Measurements from ENCODE around the gene FMN1.

Gene FMN1

DNA sequence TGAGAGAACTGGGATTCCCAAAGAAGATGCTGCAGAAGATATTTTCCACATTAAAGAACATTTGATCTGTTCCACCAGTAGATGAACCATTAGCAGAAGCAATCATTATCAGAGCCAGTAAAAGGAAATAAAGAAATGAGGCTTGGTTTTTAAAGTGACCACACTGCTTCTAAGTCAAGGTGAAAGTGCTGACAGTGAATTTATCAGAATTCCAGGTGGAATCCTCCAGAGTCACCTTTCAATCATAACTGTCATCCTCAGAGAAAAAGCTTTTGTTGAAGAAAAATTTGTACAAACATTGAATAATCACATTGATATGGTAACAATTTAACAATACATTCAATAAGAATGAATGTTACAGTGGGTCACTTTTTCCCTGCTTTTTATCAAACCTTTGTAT is 376.9 kb downstream of the FMN1 start:
- H3K4me3 ChIP-seq (ENCODE audit: low read length) = no peak overlapping the region
- TF ChIP-seq, protein P1, sequence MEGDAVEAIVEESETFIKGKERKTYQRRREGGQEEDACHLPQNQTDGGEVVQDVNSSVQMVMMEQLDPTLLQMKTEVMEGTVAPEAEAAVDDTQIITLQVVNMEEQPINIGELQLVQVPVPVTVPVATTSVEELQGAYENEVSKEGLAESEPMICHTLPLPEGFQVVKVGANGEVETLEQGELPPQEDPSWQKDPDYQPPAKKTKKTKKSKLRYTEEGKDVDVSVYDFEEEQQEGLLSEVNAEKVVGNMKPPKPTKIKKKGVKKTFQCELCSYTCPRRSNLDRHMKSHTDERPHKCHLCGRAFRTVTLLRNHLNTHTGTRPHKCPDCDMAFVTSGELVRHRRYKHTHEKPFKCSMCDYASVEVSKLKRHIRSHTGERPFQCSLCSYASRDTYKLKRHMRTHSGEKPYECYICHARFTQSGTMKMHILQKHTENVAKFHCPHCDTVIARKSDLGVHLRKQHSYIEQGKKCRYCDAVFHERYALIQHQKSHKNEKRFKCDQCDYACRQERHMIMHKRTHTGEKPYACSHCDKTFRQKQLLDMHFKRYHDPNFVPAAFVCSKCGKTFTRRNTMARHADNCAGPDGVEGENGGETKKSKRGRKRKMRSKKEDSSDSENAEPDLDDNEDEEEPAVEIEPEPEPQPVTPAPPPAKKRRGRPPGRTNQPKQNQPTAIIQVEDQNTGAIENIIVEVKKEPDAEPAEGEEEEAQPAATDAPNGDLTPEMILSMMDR (conservative IDR thresholded peaks at IDR 0.05; ENCODE audit: low read length) = no peak
- DNase-seq (ENCODE audit: low read depth) = no peak

- TF ChIP-seq, protein P1 (conservative IDR thresholded peaks at IDR 0.05; ENCODE audit: low read length) = no peak
- H3K4me3 ChIP-seq (ENCODE audit: low read length) = no peak overlapping the region
- DNase-seq (ENCODE audit: low read depth) = no peak
Measured at GRCh38 chr15:32807331-32807730, 387.2 kb downstream of the FMN1 start.

DNA sequence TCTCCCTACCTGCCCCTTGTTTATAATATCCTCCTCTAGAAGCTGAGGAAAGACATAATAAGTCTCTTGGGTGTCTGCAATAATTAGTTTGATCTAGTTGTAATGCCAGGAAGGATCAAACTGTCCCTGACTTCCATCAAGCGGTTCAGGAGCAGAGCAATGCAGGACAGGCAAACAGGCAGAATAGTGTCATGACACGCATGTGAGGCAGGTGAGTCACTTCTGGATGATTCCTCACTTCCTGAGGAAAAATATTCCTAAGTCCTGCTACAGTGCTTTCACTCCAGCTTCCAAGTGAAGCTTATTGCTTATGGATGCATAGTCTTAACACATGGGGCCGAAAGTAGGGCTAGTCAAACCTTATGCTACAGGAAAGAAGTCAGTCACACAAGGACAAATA is 390.9 kb downstream of the FMN1 start:
- H3K4me3 ChIP-seq (ENCODE audit: low read length) = no peak overlapping the region
- TF ChIP-seq, protein P1 (conservative IDR thresholded peaks at IDR 0.05; ENCODE audit: low read length) = no peak
- DNase-seq (ENCODE audit: low read depth) = no peak

DNA sequence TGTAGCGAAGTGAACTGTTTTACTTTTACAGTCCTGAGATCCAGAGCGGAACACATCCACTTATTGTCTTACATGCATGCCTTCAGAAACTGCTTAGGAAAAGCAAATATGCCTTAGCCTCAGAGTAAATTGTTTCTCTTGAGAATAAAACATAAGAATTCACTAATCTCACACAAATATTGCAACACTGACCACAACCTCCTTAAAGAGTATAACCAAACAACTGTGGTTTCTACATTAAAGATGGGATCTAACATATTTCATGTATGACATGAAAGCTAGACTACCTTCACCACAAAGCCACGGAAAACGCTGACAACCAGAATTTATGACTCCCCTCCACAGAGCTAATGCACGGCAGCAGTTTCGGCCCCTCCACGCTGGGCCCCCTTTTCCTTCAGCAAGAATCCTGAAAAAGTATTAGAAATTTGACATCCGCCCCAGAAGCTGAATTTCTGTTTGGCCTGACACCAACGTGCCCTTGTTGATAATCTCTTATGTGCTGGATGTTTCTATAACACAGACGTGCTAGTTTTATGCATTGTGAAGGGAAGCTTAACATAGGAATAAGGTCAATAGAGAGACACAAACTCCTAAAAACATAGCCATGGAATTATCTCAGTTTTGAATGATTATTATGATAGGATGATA is 392.1 kb downstream of the FMN1 start:
- no peak overlapping the region for H3K4me3 ChIP-seq (ENCODE audit: low read length)
- TF ChIP-seq, protein P1 (conservative IDR thresholded peaks at IDR 0.05; ENCODE audit: low read length) = no peak
- DNase-seq (ENCODE audit: low read depth) = peak; percentile 91

- no peak for DNase-seq (ENCODE audit: low read depth)
- H3K4me3 ChIP-seq (ENCODE audit: low read length) = no peak overlapping the region
- TF ChIP-seq, protein P1 (conservative IDR thresholded peaks at IDR 0.05; ENCODE audit: low read length) = no peak
Measured at GRCh38 chr15:32799936-32800535, 394.5 kb downstream of the FMN1 start.

- DNase-seq (ENCODE audit: low read depth) = no peak
- H3K4me3 ChIP-seq (ENCODE audit: low read length) = no peak overlapping the region
- TF ChIP-seq, protein P1 (conservative IDR thresholded peaks at IDR 0.05; ENCODE audit: low read length) = no peak
Measured at GRCh38 chr15:32796856-32797255, 397.7 kb downstream of the FMN1 start.

GRCh38 chr15:32794973-32795372 is 399.5 kb downstream of the FMN1 start:
- DNase-seq (ENCODE audit: low read depth) = no peak
- TF ChIP-seq, protein P1 (conservative IDR thresholded peaks at IDR 0.05; ENCODE audit: low read length) = no peak
- no peak overlapping the region for H3K4me3 ChIP-seq (ENCODE audit: low read length)
